Left cardiac atrium (tissue), 4 donors: Measurements from ENCODE around the gene PDIA2. TPM values are rescaled to one million over a fixed set of nuclear protein-coding genes. Genes with fewer than 3 reads are reported as not detected.
A peak's percentile ranks its signal among the peaks of the same experiment; 100 is the strongest.

Experiments
- ATAC-seq, 2 donors: fragments of 200-7000 bp; cut with Tn5 transposase; one replicate each; pipeline ENCODE4 v1.9.1; 2020; ENCODE audit warnings: mild to moderate bottlenecking in 2 of 2, moderate library complexity in 2 of 2
- DNase-seq: peaks from one replicate; pipeline ENCODE4 v3.0.0-alpha.2; 2020
- intact Hi-C, 2 donors: fragments of 100-400 bp; cut with DNase I; formaldehyde crosslinking; loops; one replicate each; pipeline versions ENCODE4 v1.14.1 to v1.15.1; 2022 to 2023
- total RNA-seq, 2 donors: library from RNA; stranded (reverse); fragmentation: NEBNext Ultra II Directional; extraction: Animal tissue kit (Norgen Biotek cat#: 25700); gene quantifications; one replicate each; pipeline ENCODE4 v1.2.1, GENCODE V29; 2021
- donor health status: DM: no; HTN: yes; CAD: no.
- donor health status: DM: no; HTN: yes; CAD: no; lungs with severe emphysema.
- donor health status: DM: yes; HTN: yes; CAD: no.
- donor health status: Dilated cardiomyopathy.

PDIA2 gene
- total RNA-seq, 2 donors from 2014 or later: 2.4 to 3.6 TPM

DNA sequence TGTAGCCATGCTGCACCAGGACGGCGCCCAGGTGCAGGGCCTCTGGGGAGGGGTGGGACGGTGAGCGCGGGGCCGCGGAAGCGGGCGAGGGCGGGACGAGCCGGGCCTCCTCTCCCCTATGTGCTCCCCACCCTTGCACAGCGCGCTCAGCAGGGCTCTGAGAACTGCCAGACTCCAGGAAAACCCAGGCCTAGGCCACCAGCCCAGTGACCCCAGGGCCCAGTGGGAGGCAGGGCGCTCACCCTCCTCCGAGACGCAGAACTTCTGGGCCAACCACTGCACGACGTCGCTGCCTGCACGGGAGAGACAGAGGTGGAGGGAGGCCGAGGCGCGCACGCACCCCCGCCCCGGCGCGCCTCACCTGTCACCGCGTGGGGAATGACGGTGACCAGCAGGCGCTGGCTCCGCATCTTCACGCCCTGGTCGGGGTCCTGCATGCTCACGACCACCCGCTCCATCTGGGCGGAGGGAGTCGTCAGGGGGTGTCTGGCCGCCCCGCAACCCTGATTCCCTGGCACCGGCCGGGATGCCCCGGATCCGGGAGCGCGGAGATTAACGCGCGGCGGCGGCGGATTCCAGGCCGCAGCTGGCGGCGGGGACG lies 7.8 kb upstream of the PDIA2 start:
- DNase-seq (no peak), ATAC-seq (peak; percentile 14 to 27)
- intact Hi-C loops: no loop called here

DNA sequence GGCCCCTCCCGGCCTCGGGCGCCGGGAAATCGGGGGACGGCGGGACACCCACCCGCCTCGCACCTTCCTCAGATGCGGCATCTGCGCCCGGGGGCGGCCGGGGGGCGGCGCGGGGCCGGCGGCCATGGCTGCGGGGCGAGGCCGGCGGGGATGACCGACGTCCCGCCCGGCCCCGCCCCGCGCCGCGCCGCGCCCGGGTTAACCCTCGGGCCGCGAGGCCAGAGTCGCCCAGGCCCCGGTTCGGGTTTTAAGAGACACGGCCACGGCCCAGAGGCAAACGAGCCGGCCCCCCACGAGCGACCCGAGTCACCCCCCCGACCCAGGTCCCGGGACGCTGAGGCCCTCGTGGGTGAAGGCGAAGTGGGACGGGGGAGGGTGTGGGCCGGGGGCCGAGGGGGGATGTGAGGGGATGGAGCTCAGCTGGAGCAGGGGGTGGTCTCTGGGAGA lies 7.2 kb upstream of the PDIA2 start, which contains the start of gene RGS11:
Gene RGS11 (minus strand): TSS at position 159 of the 447 bp plus-strand sequence. CDS start 33 bp downstream, at position 126.
- ATAC-seq (peak; percentile 45 to 68), DNase-seq (no peak)
- intact Hi-C loops: no loop called here

DNA sequence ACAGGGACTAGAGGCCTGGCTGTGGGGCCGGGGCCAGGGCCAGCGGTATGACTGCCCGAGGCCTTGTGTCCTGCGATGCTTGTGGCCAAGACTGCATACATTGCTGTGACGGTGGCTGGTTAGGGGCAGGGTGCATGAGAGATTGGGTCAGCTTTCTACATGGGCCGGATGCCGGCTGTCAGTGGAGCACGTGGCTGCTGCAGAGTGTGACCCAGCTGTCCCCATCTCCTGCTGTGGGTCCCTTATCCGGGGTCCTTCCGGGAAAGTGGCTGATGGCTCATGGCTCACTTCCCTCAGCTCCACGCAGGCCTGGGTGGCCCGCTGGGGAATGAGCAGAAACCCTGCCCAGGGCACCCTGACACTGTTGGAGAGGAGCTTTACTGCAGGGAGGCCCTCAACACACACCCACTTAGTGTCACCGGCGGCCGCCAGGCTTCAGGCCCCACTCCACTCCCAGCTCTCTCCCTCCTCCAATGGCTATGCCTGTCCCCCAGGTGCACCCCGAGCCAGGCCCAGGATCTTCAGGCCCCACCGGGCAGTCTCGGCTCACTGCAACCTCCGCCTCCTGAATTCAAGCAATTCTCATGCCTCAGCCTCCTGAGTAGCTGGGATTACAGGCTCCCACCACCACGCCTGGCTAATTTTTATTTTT lies 6.4 kb upstream of the PDIA2 start:
- ATAC-seq (peak; percentile 17 to 58), DNase-seq (no peak)
- intact Hi-C loops: no loop called here

DNA sequence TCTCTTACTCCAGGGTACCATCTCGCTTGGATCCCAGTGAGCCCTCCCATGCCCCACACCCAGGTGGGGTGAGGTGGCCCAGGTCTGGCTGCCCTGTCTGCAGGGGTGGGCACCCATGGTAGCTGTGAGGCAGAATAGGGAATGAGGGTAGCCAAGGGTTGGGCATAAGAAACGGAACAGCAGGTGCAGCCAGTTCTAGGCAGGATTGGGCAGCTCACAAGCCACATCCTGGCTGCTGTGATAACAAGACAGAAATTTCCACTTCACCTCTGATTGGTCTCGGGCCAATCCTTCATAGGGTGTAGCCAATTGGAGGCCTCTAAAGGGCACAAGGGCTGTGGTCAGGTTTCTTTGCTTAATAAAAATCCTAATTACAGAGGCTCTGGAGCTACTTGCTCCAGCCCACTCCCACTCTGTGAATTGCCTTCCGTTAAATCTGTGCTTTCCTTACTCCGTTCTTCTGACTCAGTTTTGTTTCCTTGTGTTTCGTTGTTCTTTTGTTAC lies 4.0 kb upstream of the PDIA2 start:
- peak in 1 of 2 donors; percentile 26 for ATAC-seq
- no peak for DNase-seq
- intact Hi-C loops: no loop called here

DNA sequence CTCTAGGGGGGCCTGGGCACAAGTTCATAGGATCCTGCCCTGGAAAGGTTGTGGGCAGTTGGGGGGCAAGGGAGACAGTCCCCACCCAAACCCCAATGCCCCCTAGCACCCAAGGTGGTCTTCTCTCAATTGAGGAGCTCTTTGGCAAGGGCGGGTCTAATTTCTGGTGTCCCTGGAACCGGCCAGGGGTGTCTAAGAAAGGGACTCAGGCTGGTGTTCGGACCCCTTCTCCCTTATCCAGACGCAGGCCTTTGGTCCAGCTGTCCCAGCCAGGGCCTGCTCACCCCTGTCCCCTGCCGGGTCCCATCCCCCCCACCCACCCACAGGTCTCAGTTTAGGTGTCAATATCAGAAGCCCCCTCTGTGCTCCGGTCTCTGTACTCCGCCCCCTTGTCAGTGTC lies 3.4 kb upstream of the PDIA2 start:
- ATAC-seq (no peak), DNase-seq (no peak)
- intact Hi-C loops: no loop called here

DNA sequence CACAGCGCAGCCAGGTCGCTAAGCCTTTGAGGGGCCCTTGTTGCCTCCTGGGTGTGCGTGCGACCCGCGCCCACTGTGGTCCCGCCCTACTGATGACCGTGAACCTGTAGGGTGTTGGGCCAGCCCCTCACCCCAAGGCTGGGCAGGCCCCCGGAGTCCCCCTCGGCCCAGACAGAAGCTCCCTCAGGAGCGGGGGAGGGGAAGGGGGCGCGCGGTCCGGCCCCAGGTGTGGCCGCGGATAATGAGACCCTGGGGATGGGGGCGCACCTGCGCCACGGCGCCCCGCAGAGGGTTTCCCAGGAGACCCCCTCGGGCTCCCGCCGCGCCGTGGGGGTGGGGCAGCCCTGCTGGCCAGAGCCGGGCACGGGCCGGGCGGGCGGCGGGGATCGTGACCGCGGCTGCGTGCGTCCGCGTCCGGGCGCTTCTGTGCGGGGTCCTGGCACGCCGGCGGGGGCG lies 2.9 kb upstream of the PDIA2 start:
- no peak for DNase-seq
- ATAC-seq: no peak
- intact Hi-C loops: no loop called here

DNA sequence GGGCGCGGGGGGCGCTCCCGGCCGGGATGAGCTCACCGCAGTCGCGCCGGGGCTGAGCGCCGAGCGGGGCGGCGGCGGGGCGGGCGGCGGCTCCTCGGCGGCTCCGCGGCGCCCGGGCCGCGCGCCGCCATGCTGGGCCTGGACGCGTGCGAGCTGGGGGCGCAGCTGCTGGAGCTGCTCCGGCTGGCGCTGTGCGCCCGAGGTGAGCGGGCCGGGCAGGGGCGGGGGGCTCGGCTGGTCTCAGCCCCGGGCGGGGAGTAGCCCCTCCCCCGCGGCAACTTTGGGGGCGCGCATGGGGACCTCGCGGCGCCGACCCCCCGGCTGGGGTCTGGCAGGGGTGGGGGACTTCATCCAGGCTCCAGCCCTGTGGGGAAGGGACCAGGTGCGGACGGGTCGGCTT lies 2.4 kb upstream of the PDIA2 start, which contains the start of gene ARHGDIG:
Gene ARHGDIG (plus strand): TSS at position 40 of the 400 bp plus-strand sequence. CDS start 90 bp downstream, at position 130.
- ATAC-seq: peak in 1 of 2 donors; percentile 6
- DNase-seq: no peak
- intact Hi-C loops: no loop called here

DNA sequence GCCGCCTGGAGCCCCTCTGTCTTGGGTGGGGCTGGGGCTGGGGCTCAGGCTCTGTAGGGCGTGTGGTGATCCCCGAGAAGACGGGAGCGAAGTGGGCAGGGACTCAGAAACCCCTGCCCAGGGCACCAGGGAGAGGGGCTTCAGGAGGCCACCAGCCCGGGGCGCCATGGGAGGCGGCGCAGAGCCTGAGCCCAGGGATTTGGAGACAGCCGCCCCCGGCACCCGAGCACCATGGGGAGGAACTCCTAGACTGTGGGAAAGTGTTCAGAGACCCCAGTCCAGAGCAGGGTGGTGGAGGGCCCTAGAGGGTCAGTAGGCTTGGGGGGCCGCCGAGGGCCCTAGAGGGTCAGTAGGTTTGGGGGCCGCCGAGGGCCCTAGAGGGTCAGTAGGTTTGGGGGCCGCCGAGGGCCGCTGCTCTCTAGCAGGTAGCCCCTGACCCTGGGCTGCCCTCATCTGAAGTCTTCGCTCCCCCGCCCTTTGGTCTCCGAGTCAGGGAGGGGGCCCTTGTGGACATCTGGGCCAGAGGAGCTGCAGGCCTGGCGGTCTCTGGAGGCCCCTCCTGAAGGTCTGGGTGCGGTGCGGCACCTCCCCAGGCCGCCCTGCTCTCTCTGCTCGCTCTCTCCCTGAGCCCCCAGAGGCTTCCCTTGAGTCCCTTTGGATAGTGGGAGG lies 1.8 kb upstream of the PDIA2 start:
- DNase-seq (no peak), ATAC-seq (no peak)
- intact Hi-C loops: no loop called here

DNA sequence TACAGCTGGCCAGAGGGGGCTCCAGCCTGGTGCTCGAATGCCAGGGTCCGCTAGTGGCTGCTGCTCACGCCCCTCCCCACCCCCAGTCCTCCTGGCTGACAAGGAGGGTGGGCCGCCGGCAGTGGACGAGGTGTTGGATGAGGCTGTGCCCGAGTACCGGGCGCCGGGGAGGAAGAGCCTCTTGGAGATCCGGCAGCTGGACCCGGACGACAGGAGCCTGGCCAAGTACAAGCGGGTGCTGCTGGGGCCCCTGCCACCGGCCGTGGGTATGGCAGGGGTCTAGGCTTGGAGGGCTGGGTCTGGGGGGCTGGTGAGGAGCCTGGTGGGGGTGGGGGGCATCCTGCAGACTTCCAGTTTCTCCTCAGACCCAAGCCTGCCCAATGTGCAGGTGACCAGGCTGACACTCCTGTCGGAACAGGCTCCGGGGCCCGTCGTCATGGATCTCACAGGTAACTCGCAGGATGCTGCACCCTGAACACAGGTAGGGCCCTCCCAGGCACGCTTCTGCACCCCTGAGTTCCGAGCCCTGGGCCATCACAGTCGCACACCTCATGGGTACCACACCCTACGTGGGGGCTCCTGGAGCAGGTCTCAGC lies 1.2 kb upstream of the PDIA2 start:
- DNase-seq (no peak), ATAC-seq (no peak)
- intact Hi-C loops: no loop called here

DNA sequence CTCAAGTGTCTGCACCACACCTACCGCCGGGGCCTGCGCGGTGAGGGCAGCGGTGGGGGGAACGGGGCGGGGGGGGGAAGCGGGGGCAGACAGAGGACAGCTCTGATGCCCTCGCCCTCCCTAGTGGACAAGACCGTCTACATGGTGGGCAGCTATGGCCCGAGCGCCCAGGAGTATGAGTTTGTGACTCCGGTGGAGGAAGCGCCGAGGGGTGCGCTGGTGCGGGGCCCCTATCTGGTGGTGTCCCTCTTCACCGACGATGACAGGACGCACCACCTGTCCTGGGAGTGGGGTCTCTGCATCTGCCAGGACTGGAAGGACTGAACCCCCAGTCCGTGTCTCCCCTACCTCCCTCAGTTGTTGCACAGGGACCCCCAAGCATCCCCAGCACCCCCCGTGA lies 473 bp upstream of the PDIA2 start:
- ATAC-seq: no peak
- intact Hi-C loops: no loop called here
- no peak for DNase-seq

DNA sequence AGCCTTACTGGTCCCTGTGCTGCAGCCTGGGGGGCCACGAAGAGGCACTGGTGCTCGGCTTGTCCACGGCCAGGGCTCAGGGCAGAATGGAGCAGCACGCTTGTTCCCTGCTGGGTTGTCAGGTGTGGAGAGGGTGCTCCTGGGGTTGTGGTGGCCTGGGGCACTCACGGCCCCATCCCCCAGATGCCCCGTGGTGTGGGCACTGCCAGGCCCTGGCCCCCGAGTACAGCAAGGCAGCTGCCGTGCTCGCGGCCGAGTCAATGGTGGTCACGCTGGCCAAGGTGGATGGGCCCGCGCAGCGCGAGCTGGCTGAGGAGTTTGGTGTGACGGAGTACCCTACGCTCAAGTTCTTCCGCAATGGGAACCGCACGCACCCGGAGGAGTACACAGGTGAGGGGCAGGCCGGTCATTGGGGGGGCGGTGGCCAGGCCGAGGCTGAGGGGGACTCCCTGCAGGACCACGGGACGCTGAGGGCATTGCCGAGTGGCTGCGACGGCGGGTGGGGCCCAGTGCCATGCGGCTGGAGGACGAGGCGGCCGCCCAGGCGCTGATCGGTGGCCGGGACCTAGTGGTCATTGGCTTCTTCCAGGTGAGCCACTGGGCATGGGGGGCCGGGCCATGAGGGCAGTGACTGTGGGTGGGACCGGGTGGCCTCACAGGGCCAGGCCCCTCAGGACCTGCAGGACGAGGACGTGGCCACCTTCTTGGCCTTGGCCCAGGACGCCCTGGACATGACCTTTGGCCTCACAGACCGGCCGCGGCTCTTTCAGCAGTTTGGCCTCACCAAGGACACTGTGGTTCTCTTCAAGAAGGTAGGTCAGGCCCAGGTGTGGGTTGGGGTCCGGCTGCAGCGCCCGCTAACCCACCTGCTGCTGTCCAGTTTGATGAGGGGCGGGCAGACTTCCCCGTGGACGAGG lies 1.5 kb downstream of the PDIA2 start:
- ATAC-seq: no peak
- DNase-seq: no peak
- intact Hi-C loops: no loop called here

DNA sequence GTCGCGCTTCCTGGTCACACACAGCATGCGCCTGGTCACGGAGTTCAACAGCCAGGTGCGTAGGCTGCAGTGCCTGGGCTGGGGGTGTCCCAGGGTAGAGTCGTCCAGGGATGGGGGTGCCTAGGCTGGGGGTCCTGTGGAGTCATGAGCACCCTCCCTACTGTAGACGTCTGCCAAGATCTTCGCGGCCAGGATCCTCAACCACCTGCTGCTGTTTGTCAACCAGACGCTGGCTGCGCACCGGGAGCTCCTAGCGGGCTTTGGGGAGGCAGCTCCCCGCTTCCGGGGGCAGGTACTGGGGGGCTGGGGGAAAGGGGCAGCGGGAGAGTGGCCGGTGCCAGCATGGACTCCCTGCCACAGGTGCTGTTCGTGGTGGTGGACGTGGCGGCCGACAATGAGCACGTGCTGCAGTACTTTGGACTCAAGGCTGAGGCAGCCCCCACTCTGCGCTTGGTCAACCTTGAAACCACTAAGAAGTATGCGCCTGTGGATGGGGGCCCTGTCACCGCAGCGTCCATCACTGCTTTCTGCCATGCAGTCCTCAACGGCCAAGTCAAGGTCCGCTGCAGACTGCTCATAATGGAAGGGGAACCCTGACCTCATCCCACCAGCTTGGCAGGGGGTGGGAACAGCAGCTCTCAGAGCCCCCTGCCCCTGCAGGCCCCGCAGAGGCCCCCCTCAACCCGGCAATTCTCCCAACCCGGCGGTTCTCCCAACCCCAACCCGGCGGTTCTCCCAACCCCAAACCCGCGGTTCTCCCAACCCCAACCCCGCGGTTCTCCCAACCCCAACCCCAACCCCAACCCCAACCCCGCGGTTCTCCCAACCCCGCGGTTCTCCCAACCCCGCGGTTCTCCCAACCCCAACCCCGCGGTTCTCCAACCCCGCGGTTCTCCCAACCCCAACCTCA lies 2.4 kb downstream of the PDIA2 start:
- no peak for DNase-seq
- ATAC-seq: no peak
- intact Hi-C loops: no loop called here

DNA sequence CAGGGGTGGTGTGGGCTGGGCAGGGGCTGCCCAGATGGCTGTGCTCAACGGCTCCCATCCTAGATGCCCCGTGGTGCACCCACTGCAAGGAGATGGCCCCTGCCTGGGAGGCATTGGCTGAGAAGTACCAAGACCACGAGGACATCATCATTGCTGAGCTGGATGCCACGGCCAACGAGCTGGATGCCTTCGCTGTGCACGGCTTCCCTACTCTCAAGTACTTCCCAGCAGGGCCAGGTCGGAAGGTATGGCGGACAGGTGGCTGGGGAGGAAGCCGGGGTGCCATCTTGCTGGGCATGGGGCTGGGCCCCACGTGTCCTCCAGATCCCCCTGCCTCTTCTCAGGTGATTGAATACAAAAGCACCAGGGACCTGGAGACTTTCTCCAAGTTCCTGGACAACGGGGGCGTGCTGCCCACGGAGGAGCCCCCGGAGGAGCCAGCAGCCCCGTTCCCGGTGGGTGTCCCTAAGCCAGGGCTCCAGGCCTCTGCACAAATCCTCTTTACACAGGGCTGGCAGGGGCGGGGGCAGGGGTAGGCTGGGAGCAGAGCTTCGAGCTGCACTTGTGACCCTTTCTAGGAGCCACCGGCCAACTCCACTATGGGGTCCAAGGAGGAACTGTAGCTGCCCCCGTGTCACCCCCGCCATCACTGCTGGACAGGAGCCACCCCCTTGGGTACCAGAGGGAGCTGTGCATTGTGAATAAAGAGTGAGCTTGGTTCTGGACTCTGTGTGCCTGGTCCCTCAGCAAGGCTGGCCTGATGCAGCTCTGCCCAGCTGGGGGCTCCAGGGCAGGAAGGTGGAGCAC lies 3.7 kb downstream of the PDIA2 start:
- intact Hi-C loops: no loop called here
- DNase-seq: no peak
- ATAC-seq: no peak

DNA sequence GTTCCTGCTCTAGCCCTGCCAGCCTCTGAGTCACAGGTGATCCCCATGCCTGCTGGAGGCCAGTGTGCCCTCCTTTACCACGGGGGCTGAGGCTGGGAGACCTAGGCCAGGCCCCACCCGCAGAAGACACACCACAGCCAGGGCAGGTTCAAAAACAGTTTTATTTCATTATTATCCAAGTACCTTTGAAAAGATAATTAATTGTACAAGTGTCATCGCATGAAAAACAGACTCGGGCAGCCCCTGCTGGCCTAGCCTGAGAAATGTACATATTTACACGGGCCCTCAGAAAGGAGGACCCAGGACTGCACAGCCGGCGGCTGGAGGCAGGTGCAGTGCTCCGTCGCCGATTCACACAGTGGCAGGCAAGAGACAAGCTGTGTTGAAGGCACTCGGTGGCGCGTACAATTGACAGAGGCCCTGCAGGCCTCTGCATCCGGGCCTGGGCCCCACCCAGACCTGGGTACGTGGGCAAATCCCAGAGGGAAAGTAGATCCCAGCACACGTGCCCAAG lies 4.4 kb downstream of the PDIA2 start:
- intact Hi-C loops: no loop called here
- ATAC-seq: no peak
- DNase-seq: no peak

DNA sequence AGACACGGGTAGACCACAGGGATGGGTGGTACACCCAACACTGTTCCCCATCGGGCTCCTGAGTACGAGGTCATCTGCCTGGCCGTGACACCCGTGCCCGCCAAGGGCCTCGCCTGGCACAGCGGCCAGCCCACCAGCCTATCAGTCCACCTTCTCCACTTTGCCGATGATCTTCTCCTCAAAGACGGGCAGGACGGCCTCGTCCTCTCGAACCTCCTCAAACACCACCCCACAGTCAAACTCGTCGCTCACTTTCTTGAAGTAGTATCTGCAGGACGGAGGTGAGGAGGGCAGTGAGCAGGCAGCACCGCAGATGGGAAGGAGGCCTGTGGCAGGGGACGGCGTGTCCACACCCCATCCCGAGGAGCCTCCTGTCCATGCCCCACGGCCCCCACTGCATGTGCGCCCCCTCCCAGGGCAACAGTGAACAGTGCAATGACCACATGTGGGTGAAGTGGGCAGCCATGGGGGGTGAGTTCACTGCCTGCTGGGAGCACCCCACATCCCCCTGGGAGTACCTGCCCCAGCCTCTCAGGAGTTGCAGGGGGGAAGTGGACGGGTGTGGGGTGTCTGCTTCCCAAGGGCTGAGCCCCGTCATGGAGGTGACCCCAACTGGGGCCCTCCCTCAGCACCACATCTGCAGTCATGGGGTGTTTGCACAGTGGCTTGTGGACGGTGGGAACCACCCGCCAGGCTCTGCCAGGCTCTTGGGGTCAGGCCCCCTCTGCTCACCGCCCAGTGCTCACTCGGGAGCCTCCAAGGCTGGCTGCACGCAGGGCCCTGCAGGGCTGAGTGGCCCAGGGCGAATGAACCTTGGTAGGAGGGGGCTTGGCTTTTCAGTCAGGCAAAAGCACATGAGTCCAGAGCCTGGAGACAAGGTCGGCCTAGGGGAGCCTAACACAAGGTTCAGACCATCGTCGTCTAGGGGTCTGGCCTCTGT lies 5.3 kb downstream of the PDIA2 start:
- ATAC-seq (no peak), DNase-seq (no peak)
- intact Hi-C loops: no loop called here
